AG09319 (cell line): ENCODE measurements around the gene PRRT1.
A peak's percentile ranks its signal among the peaks of the same experiment; 100 is the strongest.

Experiments
- DNase-seq: peaks from one replicate; pipeline ENCODE4 v3.0.0-alpha.2; 2010; ENCODE audit warnings: low read depth; ENCODE audit errors: extremely low read depth
- TF ChIP-seq, protein P1 (sequence below): IDR thresholded peaks from 2 replicates; pipeline ENCODE4 v1.5.1; 2011; ENCODE audit warnings: low read depth, mild to moderate bottlenecking, inconsistent platforms, low read length, moderate library complexity

The PRRT1 gene

DNA sequence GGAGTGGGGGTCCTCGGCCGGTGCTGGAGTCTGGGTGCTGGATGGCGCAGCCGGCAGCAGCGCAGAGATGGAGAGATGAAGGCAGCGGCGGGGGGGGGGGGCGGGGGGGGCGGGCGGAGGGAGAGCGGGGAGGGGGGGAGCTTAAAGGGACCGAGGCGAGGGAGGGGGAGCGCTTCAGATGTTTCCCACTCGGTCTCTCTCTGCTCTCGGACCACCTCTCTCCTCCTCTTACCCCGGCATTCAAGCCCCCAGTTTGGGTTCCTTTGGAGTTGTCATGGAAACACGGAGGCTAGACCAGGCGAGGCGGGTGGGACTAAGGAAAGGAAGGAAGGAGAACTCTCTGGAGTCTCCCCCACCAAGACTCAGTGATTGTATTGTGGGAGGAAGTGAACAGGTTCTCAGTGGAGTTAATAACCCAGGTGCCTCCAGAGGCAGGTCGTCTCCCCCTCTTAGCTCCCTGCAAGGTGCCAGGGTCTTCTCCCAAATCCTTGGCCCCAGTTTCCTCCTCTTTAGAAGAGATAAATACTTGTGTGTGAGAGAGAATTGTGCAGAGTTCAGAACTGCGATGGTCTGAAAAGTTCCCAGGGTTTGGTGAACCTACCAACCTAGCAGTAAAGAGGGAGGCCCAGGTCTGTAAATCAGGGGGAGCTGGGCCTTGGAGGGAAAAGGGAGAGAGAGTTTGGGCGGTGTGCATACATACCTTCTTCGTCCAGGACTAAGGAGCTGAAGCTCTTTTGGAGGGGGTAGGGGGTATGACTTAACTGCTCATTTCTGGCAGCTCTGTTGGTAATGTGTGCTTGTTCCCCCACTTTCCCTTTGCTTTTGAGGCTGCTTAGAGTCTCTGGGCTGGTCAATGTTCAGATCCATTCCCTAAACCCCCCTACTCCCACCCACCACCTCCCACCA is at the start of gene PRRT1:
TSS of gene PRRT1 (minus strand) at position 77 of the 906 bp plus-strand sequence. CDS start 112 bp downstream, outside the sequence.
- TF ChIP-seq, protein P1, sequence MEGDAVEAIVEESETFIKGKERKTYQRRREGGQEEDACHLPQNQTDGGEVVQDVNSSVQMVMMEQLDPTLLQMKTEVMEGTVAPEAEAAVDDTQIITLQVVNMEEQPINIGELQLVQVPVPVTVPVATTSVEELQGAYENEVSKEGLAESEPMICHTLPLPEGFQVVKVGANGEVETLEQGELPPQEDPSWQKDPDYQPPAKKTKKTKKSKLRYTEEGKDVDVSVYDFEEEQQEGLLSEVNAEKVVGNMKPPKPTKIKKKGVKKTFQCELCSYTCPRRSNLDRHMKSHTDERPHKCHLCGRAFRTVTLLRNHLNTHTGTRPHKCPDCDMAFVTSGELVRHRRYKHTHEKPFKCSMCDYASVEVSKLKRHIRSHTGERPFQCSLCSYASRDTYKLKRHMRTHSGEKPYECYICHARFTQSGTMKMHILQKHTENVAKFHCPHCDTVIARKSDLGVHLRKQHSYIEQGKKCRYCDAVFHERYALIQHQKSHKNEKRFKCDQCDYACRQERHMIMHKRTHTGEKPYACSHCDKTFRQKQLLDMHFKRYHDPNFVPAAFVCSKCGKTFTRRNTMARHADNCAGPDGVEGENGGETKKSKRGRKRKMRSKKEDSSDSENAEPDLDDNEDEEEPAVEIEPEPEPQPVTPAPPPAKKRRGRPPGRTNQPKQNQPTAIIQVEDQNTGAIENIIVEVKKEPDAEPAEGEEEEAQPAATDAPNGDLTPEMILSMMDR: no peak
- DNase-seq: no peak

GRCh38 chr6:32200711-32201475 is 49.2 kb upstream of the PRRT1 start:
- TF ChIP-seq, protein P1: no peak
- DNase-seq: no peak

- TF ChIP-seq, protein P1: no peak
These were observed 47.1 kb upstream of the PRRT1 start for GRCh38 chr6:32198866-32199265.

DNA sequence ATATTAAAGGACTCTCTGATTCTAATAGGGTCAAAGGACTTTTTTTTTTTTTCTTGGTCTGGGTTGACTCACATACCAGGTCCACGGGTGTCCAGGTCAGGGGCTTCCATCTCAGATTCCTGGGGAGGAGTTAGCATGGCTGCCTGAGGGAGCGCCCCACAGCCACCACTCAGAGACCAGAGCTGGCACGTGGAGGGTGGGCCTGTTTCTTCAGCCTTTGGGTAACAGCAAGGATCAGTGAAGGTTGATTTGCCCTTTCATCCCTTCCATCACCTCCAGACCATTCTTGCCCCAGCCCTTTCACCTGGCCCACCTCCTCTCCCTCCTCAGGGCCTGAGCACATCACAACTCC is 46.6 kb upstream of the PRRT1 start:
- no peak for DNase-seq
- TF ChIP-seq, protein P1: no peak

More at GRCh38 chr6:32198866-32199265, 47.1 kb upstream of the PRRT1 start:
- no peak for DNase-seq

DNA sequence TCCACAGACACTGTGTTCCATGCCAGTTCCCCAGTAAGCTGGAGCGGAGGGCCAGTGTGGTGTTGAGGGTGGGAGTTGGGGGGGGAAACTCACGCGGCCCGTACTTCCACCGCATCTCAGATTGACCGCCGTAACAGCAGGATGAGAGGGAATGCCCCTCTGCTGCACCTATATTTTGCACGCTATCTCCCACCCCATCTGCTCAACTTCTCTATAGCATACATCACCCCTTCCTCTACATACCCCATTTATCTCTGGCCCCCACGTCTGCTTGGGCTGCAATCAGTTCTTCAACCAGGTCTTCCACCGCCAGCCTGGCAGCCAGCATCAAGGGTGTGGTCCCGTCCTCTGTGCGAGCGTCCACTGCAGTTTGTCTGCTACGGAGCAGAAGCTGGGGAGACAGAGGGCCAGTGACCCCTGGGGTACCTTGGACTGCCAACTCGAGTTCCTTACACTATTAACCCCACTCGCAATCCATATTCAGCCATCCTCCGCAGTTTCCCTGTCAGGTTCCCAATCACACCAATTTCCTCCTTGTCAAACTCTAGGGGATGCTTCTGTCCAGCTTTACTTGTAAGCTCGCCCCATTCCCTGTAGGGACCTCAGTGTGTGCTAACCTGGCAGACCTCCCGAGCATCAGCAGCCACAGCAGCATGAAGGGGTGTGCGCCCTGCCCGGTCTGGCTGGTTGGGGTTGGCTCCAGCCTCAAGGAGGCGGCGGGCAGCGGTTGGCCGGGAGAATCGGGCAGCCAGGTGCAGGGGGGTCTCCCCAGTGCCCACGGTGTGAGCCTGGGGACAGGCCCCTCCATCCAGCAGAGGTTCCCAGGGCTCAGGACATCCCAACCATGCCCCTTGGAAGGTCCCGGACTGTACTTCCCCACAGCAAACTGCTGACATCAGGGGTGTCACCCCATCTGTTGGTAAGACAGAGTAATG is 45.2 kb upstream of the PRRT1 start:
- TF ChIP-seq, protein P1: no peak; the same call in 1 of the 2 replicates
- no peak for DNase-seq

- TF ChIP-seq, protein P1: no peak
These were observed 44.4 kb upstream of the PRRT1 start for GRCh38 chr6:32195902-32196681.

More at GRCh38 chr6:32195902-32196681, 44.4 kb upstream of the PRRT1 start:
- DNase-seq: peak; percentile 59
